HepG2 (cell line): Measurements from ENCODE around the gene PIGV. TPM values are rescaled to one million over a fixed set of nuclear protein-coding genes. Genes with fewer than 3 reads are reported as not detected.

ENCODE experiments used
- ATF3 ChIP-seq: sonication (generic); formaldehyde crosslinking; IDR thresholded peaks from 2 replicates; pipeline ENCODE4 v1.4.0; 2020; ENCODE audit warnings: missing genetic modification reagents
- CSRNP2 ChIP-seq: sonication (generic); formaldehyde crosslinking; conservative IDR thresholded peaks from 2 replicates; pipeline ENCODE4 v1.8.0; 2022; ENCODE audit warnings: low read depth, missing genetic modification reagents
- DNMT3B ChIP-seq: conservative IDR thresholded peaks from 2 replicates; pipeline ENCODE4 v1.6.1; 2016; ENCODE audit warnings: missing biosample characterization, control low read depth
- HMG20A ChIP-seq: IDR thresholded peaks from 2 replicates; pipeline ENCODE4 v1.6.1; 2016; ENCODE audit warnings: borderline replicate concordance
- KLF9 ChIP-seq: IDR thresholded peaks from 2 replicates; pipeline ENCODE4 v1.6.1; 2016; ENCODE audit warnings: low read depth
- RBFOX2 ChIP-seq: fragments of 200-400 bp; formaldehyde crosslinking; IDR thresholded peaks from 2 replicates; pipeline ENCODE4 v1.6.1; 2017; ENCODE audit warnings: low read depth, mild to moderate bottlenecking, low read length
- RBM22 ChIP-seq: fragments of 200-400 bp; formaldehyde crosslinking; optimal IDR thresholded peaks from 2 replicates; pipeline ENCODE3; 2017; ENCODE audit warnings: mild to moderate bottlenecking, low read length, moderate library complexity
- RFX1 ChIP-seq: fragments of 450-650 bp; IDR thresholded peaks from 2 replicates; pipeline ENCODE4 v1.6.1; 2017
- TBL1XR1 ChIP-seq: fragments of 150-350 bp; IDR thresholded peaks from 2 replicates; pipeline ENCODE4 v1.6.1; 2014; ENCODE audit warnings: borderline replicate concordance, low read length; ENCODE audit not compliant: partially characterized antibody
- ZBTB14 ChIP-seq: sonication (generic); formaldehyde crosslinking; IDR thresholded peaks from 2 replicates; pipeline ENCODE4 v1.4.0; 2020; ENCODE audit warnings: missing genetic modification reagents
- ZBTB26 ChIP-seq: IDR thresholded peaks from 2 replicates; pipeline ENCODE4 v1.6.1; 2016; ENCODE audit warnings: missing compliant biosample characterization, missing genetic modification reagents, borderline replicate concordance
- ZNF253 ChIP-seq: sonication (generic); formaldehyde crosslinking; IDR thresholded peaks from 2 replicates; pipeline ENCODE4 v1.8.0; 2022; ENCODE audit warnings: mild to moderate bottlenecking, missing genetic modification reagents, borderline replicate concordance
- ZNF331 ChIP-seq: sonication (generic); formaldehyde crosslinking; IDR thresholded peaks from 2 replicates; pipeline ENCODE4 v1.4.0; 2020; ENCODE audit warnings: missing genetic modification reagents
- ZNF335 ChIP-seq: sonication (generic); formaldehyde crosslinking; IDR thresholded peaks from 2 replicates; pipeline ENCODE4 v1.4.0; 2020; ENCODE audit warnings: missing genetic modification reagents
- ZNF513 ChIP-seq: sonication (generic); formaldehyde crosslinking; conservative IDR thresholded peaks from 2 replicates; pipeline ENCODE4 v1.5.0; 2020; ENCODE audit warnings: missing genetic modification reagents
- ZNF530 ChIP-seq: sonication (generic); formaldehyde crosslinking; IDR thresholded peaks from 2 replicates; pipeline ENCODE4 v1.5.0; 2020; ENCODE audit warnings: low read depth, mild to moderate bottlenecking, missing genetic modification reagents
- ZNF605 ChIP-seq: sonication (generic); formaldehyde crosslinking; IDR thresholded peaks from 2 replicates; pipeline ENCODE4 v1.8.0; 2022; ENCODE audit warnings: mild to moderate bottlenecking, missing genetic modification reagents
- ZNF883 ChIP-seq: sonication (generic); formaldehyde crosslinking; IDR thresholded peaks from 2 replicates; pipeline ENCODE4 v1.5.1; 2020; ENCODE audit warnings: mild to moderate bottlenecking, missing genetic modification reagents; ENCODE audit errors: not compliant biosample characterization
- polyA plus RNA-seq, 8 experiments: library from polyadenylated mRNA; depleted of rRNA in 3 of 8; stranded (reverse) in 7 of 8; unstranded in 1 of 8; fragments of >200 nt; fragmentation: Illumina TruSeq in 4 of 8; extraction: Trizol in 4 of 8; gene quantifications; 2 replicates each; pipeline versions ENCODE4 v1.2.1 to v1.2.3, GENCODE V29; 2011 to 2016; ENCODE audit warnings: low read depth in 4 of 8, missing spikeins in 1 of 8, mixed read lengths in 1 of 8; ENCODE audit not compliant: insufficient read depth in 1 of 8
- total RNA-seq, 5 experiments: library from RNA; depleted of rRNA; stranded (reverse); fragments of >200 nt; fragmentation: Illumina TruSeq; extraction: Trizol; gene quantifications; 2 replicates each; pipeline ENCODE4 v1.2.3, GENCODE V29; 2016; ENCODE audit warnings: low read depth in 1 of 5
- TF ChIP-seq, protein P1 (sequence below), 2 experiments: sonication (generic) in 1 of 2; formaldehyde crosslinking in 1 of 2; IDR thresholded peaks; 2 replicates each; pipeline versions ENCODE4 v1.4.0 to v1.6.1; 2016 to 2020; ENCODE audit warnings: borderline replicate concordance in 1 of 2, low read depth in 1 of 2, mild to moderate bottlenecking in 1 of 2, missing genetic modification reagents in 1 of 2

PIGV gene
- total and polyA plus RNA-seq, 2 of the 13 experiments (the other 11 are each of a cell fraction or from before 2014, with no cell fraction given) = 13.5 to 22.7 TPM

DNA sequence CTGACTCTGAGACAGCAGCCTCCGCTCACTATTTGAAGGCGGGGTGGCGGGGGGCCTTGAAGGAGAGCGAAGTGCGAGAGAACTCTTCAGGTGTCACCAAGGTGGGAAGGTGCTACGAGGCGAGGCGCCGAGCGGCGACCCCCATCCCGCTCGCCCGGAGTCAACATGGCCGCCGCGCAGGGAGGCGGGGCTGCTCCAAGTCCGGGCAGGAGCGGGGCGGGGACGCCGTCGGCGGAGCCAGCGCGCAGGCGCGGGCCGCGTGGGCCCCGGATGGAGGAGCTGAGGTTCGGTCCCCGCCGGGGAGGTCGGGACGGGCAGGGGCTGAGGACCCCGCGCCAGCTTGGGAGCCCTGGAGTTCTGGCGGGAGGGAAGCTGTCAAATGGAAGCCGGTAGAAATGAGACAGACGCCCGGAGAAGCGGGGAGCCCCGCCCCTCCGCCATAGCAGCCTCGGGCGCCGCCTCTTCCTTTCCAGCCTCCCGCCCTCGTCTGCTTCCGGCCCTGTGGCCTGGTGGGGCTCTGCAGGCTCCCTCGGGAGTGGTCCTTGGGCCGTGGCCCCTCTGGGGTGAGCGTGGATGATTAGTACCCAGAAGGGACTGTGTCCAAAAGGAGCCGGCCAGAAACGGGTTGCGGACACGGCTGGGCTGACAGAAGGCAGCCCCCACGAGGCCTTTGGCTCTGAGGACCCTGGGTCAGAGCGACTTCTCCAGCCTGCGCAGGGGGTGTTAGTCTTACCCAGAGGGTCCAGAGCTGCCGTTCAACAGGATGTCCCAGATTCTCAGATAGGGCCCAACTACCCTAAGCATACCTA is at the start of gene PIGV (continued):
- TF ChIP-seq ZBTB26 (no peak), HMG20A (CRISPR knock-in tag) (no peak), ZNF335 (CRISPR knock-in tag) (peak; percentile 29; the same call in 1 of the 2 replicates), KLF9 (CRISPR knock-in tag) (no peak), ZNF530 (CRISPR knock-in tag) (no peak; the same call in 1 of the 2 replicates), RBM22 (peak; percentile 70), RFX1 (no peak), DNMT3B (CRISPR knock-in tag) (no peak), ZNF513 (no peak), ZNF253 (no peak), ATF3 (no peak), ZNF883 (CRISPR knock-in tag) (no peak), ZNF605 (CRISPR knock-in tag) (no peak), TBL1XR1 (no peak), ZBTB14 (CRISPR knock-in tag) (no peak), ZNF331 (peak; percentile 71; the same call in 1 of the 2 replicates), CSRNP2 (CRISPR knock-in tag) (no peak), RBFOX2 (peak; percentile 97)
- TF ChIP-seq, protein P1, sequence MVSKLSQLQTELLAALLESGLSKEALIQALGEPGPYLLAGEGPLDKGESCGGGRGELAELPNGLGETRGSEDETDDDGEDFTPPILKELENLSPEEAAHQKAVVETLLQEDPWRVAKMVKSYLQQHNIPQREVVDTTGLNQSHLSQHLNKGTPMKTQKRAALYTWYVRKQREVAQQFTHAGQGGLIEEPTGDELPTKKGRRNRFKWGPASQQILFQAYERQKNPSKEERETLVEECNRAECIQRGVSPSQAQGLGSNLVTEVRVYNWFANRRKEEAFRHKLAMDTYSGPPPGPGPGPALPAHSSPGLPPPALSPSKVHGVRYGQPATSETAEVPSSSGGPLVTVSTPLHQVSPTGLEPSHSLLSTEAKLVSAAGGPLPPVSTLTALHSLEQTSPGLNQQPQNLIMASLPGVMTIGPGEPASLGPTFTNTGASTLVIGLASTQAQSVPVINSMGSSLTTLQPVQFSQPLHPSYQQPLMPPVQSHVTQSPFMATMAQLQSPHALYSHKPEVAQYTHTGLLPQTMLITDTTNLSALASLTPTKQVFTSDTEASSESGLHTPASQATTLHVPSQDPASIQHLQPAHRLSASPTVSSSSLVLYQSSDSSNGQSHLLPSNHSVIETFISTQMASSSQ (IDR thresholded peaks at IDR 0.05; ENCODE audit: low read depth) = no peak
- TF ChIP-seq, protein P1 (CRISPR knock-in tag; IDR thresholded peaks at IDR 0.05; ENCODE audit: borderline replicate concordance) = no peak; the same call in 1 of the 2 replicates
